Caco-2 (cell line): Measurements from ENCODE around the gene MXRA7. TPM values are rescaled to one million over a fixed set of nuclear protein-coding genes. Genes with fewer than 3 reads are reported as not detected.

Experiments used
- BruUV-seq: library from RNA; stranded (reverse); fragments of 400-500 nt; replicated peaks from 2 replicates; lab custom pipeline; 2021; lab: Mats Ljungman, UMichigan
- CTCF ChIA-PET: fragments of 300-600 bp; sonication (Branson Sonifier 250); formaldehyde crosslinking; loops from one replicate; lab custom pipeline; 2022; ENCODE audit warnings: antibody characterized with exemption; lab: Charles Lee
- POLR2A ChIA-PET: fragments of 300-600 bp; sonication (Branson Sonifier 250); formaldehyde crosslinking; loops from one replicate; lab custom pipeline; 2022; ENCODE audit warnings: antibody characterized with exemption; lab: Charles Lee
- DNase-seq, 2 experiments: peaks; one replicate each; pipeline versions ENCODE4 v3.0.0 to v3.0.0-alpha.2; 2020 to 2022
- H3K27me3 ChIP-seq: replicated peaks from 2 replicates; pipeline ENCODE4 v1.6.0; 2011; ENCODE audit warnings: low read length; ENCODE audit not compliant: control insufficient read depth, insufficient read depth
- H3K36me3 ChIP-seq: 2 replicates; pipeline ENCODE4 v1.5.1; 2011; ENCODE audit warnings: low read length; ENCODE audit not compliant: control insufficient read depth, insufficient read depth
- H3K4me1 ChIP-seq: fragments of 250-450 bp; sonication (Bioruptor Pico); 2 replicates; pipeline ENCODE4 v1.5.1; 2020; ENCODE audit warnings: mild to moderate bottlenecking
- H3K4me3 ChIP-seq: 2 replicates; pipeline ENCODE4 v1.5.1; 2011; ENCODE audit warnings: low read depth, mild to moderate bottlenecking, control low read depth, low read length
- H3K9me3 ChIP-seq: fragments of 250-450 bp; sonication (Bioruptor Pico); 2 replicates; pipeline ENCODE4 v1.5.1; 2020; ENCODE audit warnings: mild to moderate bottlenecking, moderate library complexity
- H3K27ac Mint-ChIP-seq: one replicate; pipeline ENCODE4 v1.8.0; 2022; ENCODE audit warnings: mixed read lengths; ENCODE audit not compliant: unreplicated experiment
- H3K27me3 Mint-ChIP-seq: one replicate; pipeline ENCODE4 v1.8.0; 2022; ENCODE audit warnings: mixed read lengths; ENCODE audit not compliant: insufficient read depth, unreplicated experiment
- H3K36me3 Mint-ChIP-seq: one replicate; pipeline ENCODE4 v1.8.0; 2022; ENCODE audit warnings: mild to moderate bottlenecking, mixed read lengths; ENCODE audit not compliant: insufficient read depth, unreplicated experiment
- H3K4me1 Mint-ChIP-seq: one replicate; pipeline ENCODE4 v1.8.0; 2022; ENCODE audit warnings: low read depth, mixed read lengths; ENCODE audit not compliant: unreplicated experiment
- H3K4me3 Mint-ChIP-seq: one replicate; pipeline ENCODE4 v1.8.0; 2022; ENCODE audit warnings: mild to moderate bottlenecking, moderate library complexity, mixed read lengths; ENCODE audit not compliant: unreplicated experiment
- H3K9me3 Mint-ChIP-seq: one replicate; pipeline ENCODE4 v1.8.0; 2022; ENCODE audit warnings: mixed read lengths; ENCODE audit not compliant: unreplicated experiment
- intact Hi-C: fragments of 100-400 bp; cut with micrococcal nuclease; formaldehyde crosslinking; loops from one replicate; pipeline ENCODE4 v1.10.0; 2022; ENCODE audit not compliant: unreplicated experiment
- total RNA-seq: library from RNA; stranded (reverse); gene quantifications from 2 replicates; pipeline ENCODE4 v1.2.3, GENCODE V29; 2022
- TF ChIP-seq, protein P1 (sequence below), 2 experiments: fragments of 200-600 bp in 1 of 2; IDR thresholded peaks; 1 replicate in 1 of 2; 2 replicates in 1 of 2; pipeline versions ENCODE4 v1.5.1 to v1.8.0; 2011 to 2022; ENCODE audit warnings: antibody characterized with exemption in 1 of 2, control low read depth in 1 of 2, inconsistent platforms in 1 of 2, low read depth in 1 of 2, low read length in 1 of 2, mild to moderate bottlenecking in 1 of 2, moderate library complexity in 1 of 2; ENCODE audit not compliant: insufficient read depth in 1 of 2, severe bottlenecking in 1 of 2, unreplicated experiment in 1 of 2

MXRA7 gene
- total RNA-seq, 1 experiment from 2014 or later = 70.2 TPM

- Mint-ChIP-seq H3K9me3 (no peaks in the 10 kb centered on the region), H3K4me3 (peak overlapping the region; percentile 85), H3K4me1 (peaks cover 42% of the 10 kb centered on the region), H3K27me3 (no peaks in the 10 kb centered on the region), H3K27ac (peak overlapping the region; percentile 94), H3K36me3 (peaks cover 17% of the 10 kb centered on the region)
- intact Hi-C loops = loop anchor here (1.0 to 5.0 kb wide), 4 partner anchors 30 to 114 kb away; partner anchors contain the start of gene MXRA7
- peak overlapping the region; percentile 43 for H3K4me3 ChIP-seq
- ChIA-PET CTCF (interaction anchor here (0.5 to 2.2 kb wide), 9 partner anchors 10 to 530 kb away, joined by 3 to 20 read pairs (median 5); partner anchors contain the start of gene FOXJ1), POLR2A (interaction anchor here (0.6 to 2.1 kb wide), 13 partner anchors 10 to 281 kb away, joined by 3 to 13 read pairs (median 4); partner anchors contain the start of genes JMJD6, METTL23 and ST6GALNAC1)
- TSS peak; percentile 83 for BruUV-seq
- peaks cover 20% of the 10 kb centered on the region for H3K4me1 ChIP-seq
- TF ChIP-seq, protein P1, sequence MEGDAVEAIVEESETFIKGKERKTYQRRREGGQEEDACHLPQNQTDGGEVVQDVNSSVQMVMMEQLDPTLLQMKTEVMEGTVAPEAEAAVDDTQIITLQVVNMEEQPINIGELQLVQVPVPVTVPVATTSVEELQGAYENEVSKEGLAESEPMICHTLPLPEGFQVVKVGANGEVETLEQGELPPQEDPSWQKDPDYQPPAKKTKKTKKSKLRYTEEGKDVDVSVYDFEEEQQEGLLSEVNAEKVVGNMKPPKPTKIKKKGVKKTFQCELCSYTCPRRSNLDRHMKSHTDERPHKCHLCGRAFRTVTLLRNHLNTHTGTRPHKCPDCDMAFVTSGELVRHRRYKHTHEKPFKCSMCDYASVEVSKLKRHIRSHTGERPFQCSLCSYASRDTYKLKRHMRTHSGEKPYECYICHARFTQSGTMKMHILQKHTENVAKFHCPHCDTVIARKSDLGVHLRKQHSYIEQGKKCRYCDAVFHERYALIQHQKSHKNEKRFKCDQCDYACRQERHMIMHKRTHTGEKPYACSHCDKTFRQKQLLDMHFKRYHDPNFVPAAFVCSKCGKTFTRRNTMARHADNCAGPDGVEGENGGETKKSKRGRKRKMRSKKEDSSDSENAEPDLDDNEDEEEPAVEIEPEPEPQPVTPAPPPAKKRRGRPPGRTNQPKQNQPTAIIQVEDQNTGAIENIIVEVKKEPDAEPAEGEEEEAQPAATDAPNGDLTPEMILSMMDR (IDR thresholded peaks at IDR 0.05; ENCODE audit: insufficient read depth in 1 of 2, low read depth in 1 of 2, low read length in 1 of 2, severe bottlenecking in 1 of 2, unreplicated experiment in 1 of 2) = no peak
- no peaks in the 10 kb centered on the region for H3K36me3 ChIP-seq
- H3K9me3 ChIP-seq = no peaks in the 10 kb centered on the region
- DNase-seq = peak; percentile 100
- no peaks in the 10 kb centered on the region for H3K27me3 ChIP-seq
Observed at GRCh38 chr17:76671123-76671911, 39.4 kb downstream of the MXRA7 start.

- no TSS peak for BruUV-seq
- CTCF ChIA-PET = interaction anchor here (0.5 to 2.2 kb wide), 7 partner anchors 10 to 113 kb away, joined by 3 to 20 read pairs (median 7); no protein-coding TSS in a partner anchor
- peak overlapping the region; percentile 85 for H3K4me3 Mint-ChIP-seq
Observed at GRCh38 chr17:76670718-76671122, 40.0 kb downstream of the MXRA7 start.

More at GRCh38 chr17:76670718-76671122, 40.0 kb downstream of the MXRA7 start:
- no peaks in the 10 kb centered on the region for H3K27me3 ChIP-seq
- POLR2A ChIA-PET = interaction anchor here (0.6 to 2.1 kb wide), 9 partner anchors 10 to 281 kb away, joined by 3 to 13 read pairs (median 6); partner anchors contain the start of genes JMJD6 and METTL23
- Mint-ChIP-seq H3K4me1 (peaks cover 42% of the 10 kb centered on the region), H3K27ac (peak overlapping the region; percentile 94), H3K36me3 (peaks cover 17% of the 10 kb centered on the region), H3K27me3 (no peaks in the 10 kb centered on the region), H3K9me3 (no peaks in the 10 kb centered on the region)
- no peaks in the 10 kb centered on the region for H3K9me3 ChIP-seq
- peak overlapping the region; percentile 43 for H3K4me3 ChIP-seq
- no peaks in the 10 kb centered on the region for H3K36me3 ChIP-seq
- TF ChIP-seq, protein P1 (IDR thresholded peaks at IDR 0.05; ENCODE audit: insufficient read depth in 1 of 2, low read depth in 1 of 2, low read length in 1 of 2, severe bottlenecking in 1 of 2, unreplicated experiment in 1 of 2) = peak in 1 of 2 experiments; percentile 15
- peak in 1 of 2 experiments; percentile 16 for DNase-seq
- H3K4me1 ChIP-seq = peaks cover 20% of the 10 kb centered on the region
- intact Hi-C loops = loop anchor here (1.0 to 5.0 kb wide), 4 partner anchors 29 to 113 kb away; partner anchors contain the start of gene MXRA7
